Parathyroid adenoma (tissue), 2 donors: ENCODE data around the gene FAM110C.

Source experiments
- H2AFZ ChIP-seq: fragments of 300-600 bp; sonication (generic); one replicate; pipeline ENCODE4 v1.7.0; 2017; ENCODE audit warnings: antibody characterized with exemption, mild to moderate bottlenecking
- H3K27ac ChIP-seq: fragments of 300-600 bp; sonication (generic); one replicate; pipeline ENCODE4 v1.7.0; 2017
- H3K27me3 ChIP-seq: fragments of 300-600 bp; sonication (generic); one replicate; pipeline ENCODE4 v1.7.0; 2017; ENCODE audit warnings: low read length; ENCODE audit not compliant: control insufficient read depth, insufficient read depth
- H3K36me3 ChIP-seq: fragments of 300-600 bp; sonication (generic); one replicate; pipeline ENCODE4 v1.7.0; 2017; ENCODE audit warnings: low read length; ENCODE audit not compliant: control insufficient read depth, insufficient read depth
- H3K4me1 ChIP-seq: fragments of 300-600 bp; sonication (generic); one replicate; pipeline ENCODE4 v1.7.0; 2017; ENCODE audit warnings: control low read depth
- H3K4me2 ChIP-seq: fragments of 300-600 bp; sonication (generic); one replicate; pipeline ENCODE4 v1.7.0; 2017; ENCODE audit warnings: low read length
- H3K4me3 ChIP-seq: fragments of 300-600 bp; sonication (generic); one replicate; pipeline ENCODE4 v1.7.0; 2017; ENCODE audit warnings: low read depth, low read length
- H3K79me2 ChIP-seq: fragments of 300-600 bp; sonication (generic); one replicate; pipeline ENCODE4 v1.7.0; 2017; ENCODE audit warnings: control low read depth
- H3K9ac ChIP-seq: fragments of 300-600 bp; sonication (generic); one replicate; pipeline ENCODE4 v1.7.0; 2017; ENCODE audit warnings: mild to moderate bottlenecking
- H3K9me3 ChIP-seq: fragments of 300-600 bp; sonication (generic); one replicate; pipeline ENCODE4 v1.7.0; 2017; ENCODE audit warnings: low read length; ENCODE audit not compliant: control insufficient read depth
- TF ChIP-seq, protein P1 (sequence below): fragments of 300-600 bp; sonication (generic); IDR thresholded peaks from one replicate; pipeline ENCODE4 v1.7.0; 2017; ENCODE audit warnings: antibody characterized with exemption, mild to moderate bottlenecking
- donor health status: primary hyperparathyroidism.

Gene FAM110C

DNA sequence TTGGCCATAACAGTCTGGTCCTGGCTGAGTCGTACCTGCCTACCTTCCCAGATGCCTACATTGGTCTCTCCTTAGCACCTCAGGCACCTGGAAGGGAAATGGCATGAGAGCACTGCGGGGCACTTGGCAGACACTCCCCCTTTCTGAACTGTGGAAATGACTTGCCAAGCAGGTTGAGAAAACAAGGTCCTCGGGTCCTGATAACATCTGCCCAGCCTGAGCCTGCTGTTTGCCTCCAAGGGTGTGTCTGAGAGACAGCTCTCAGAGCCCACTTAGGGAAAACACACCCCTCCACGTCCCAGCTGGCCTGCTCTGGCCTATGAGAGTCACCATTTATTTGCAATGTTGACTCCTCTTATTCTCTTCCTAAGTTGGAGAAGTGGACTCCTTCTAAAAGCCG is 10.5 kb downstream of the FAM110C start:
- Histone ChIP-seq H3K27ac (no peak overlapping the region), H3K4me2 (no peak overlapping the region), H3K9me3 (no peaks in the 10 kb centered on the region), H3K79me2 (no peaks in the 10 kb centered on the region), H3K9ac (no peak overlapping the region), H3K4me1 (peaks cover 15% of the 10 kb centered on the region), H3K27me3 (no peaks in the 10 kb centered on the region), H3K36me3 (no peaks in the 10 kb centered on the region), H3K4me3 (no peak overlapping the region), H2AFZ (peak overlapping the region; percentile 4)
- TF ChIP-seq, protein P1, sequence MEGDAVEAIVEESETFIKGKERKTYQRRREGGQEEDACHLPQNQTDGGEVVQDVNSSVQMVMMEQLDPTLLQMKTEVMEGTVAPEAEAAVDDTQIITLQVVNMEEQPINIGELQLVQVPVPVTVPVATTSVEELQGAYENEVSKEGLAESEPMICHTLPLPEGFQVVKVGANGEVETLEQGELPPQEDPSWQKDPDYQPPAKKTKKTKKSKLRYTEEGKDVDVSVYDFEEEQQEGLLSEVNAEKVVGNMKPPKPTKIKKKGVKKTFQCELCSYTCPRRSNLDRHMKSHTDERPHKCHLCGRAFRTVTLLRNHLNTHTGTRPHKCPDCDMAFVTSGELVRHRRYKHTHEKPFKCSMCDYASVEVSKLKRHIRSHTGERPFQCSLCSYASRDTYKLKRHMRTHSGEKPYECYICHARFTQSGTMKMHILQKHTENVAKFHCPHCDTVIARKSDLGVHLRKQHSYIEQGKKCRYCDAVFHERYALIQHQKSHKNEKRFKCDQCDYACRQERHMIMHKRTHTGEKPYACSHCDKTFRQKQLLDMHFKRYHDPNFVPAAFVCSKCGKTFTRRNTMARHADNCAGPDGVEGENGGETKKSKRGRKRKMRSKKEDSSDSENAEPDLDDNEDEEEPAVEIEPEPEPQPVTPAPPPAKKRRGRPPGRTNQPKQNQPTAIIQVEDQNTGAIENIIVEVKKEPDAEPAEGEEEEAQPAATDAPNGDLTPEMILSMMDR = no peak

DNA sequence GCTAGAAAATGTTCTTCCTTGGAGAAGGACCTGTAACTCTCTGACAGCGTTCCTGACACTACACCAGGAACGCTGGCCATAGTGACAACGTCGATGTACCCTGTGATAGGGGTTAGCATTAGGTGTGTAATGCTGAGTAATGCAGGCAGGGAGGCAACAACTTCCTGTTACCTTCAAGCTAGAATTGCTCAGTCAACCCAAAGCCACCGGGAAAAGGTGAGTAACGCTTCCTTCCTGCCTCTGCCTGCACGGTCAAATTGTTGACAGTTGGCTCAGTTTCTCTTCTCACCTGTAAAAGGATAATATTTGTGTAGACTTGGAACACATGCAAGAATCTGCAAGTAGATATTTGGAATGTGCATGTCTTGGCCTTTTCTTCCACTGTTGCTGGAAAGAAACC is 12.7 kb downstream of the FAM110C start:
- H3K79me2 ChIP-seq = no peaks in the 10 kb centered on the region
- no peak overlapping the region for H3K9ac ChIP-seq
- no peak overlapping the region for H3K4me2 ChIP-seq
- no peak overlapping the region for H3K4me3 ChIP-seq
- H2AFZ ChIP-seq = peak overlapping the region; percentile 25
- peaks cover 15% of the 10 kb centered on the region for H3K4me1 ChIP-seq
- TF ChIP-seq, protein P1 = no peak
- H3K27ac ChIP-seq = no peak overlapping the region
- no peaks in the 10 kb centered on the region for H3K27me3 ChIP-seq
- H3K9me3 ChIP-seq = no peaks in the 10 kb centered on the region
- no peaks in the 10 kb centered on the region for H3K36me3 ChIP-seq

DNA sequence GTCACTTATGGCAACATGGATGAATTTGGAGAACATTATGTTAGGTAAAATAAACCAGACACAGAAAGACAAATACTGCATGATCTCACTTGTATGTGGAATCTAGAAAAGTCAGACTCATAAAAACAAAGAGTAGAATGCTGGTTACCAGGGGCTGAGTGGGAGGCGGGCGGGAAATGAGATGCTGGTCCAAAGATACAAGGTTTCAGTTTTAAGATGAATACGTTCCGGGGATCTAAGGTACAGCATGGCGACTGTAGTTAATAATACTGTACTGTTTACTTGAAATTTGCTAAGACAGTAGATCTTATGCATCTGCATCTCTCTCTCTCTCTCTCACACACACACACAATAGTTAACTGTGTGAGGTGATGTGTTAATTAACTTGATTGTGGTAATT is 14.2 kb downstream of the FAM110C start:
- Histone ChIP-seq H3K27me3 (no peaks in the 10 kb centered on the region), H3K4me3 (no peak overlapping the region), H3K9ac (no peak overlapping the region), H3K4me2 (no peak overlapping the region), H3K4me1 (peaks cover 15% of the 10 kb centered on the region), H2AFZ (no peak overlapping the region), H3K36me3 (no peaks in the 10 kb centered on the region), H3K9me3 (no peaks in the 10 kb centered on the region), H3K27ac (no peak overlapping the region), H3K79me2 (no peaks in the 10 kb centered on the region)
- TF ChIP-seq, protein P1 = no peak

DNA sequence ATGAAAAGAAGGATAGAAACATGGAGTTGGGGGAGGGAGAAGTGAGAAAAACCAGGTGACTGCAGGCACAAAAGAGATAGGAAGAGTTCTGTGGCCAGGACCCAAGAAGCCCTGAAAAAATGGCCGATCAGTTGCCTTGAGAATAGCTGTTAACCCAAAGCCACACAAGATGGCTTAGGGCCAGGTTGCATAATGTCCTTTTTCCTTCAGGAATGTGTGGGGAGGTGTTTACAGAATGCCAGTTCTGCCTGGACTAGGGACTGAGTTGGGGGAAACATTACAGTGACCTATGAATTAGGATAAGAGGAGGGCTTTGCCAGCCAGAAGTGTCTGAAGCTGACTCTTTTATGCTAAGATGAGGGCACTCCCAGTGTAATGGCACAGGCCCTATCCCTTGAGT is 17.1 kb downstream of the FAM110C start:
- no peak overlapping the region for H3K4me3 ChIP-seq
- no peak overlapping the region for H3K9ac ChIP-seq
- H3K79me2 ChIP-seq = no peaks in the 10 kb centered on the region
- H3K27me3 ChIP-seq = no peaks in the 10 kb centered on the region
- no peak overlapping the region for H2AFZ ChIP-seq
- H3K4me1 ChIP-seq = peaks cover 7% of the 10 kb centered on the region
- no peak overlapping the region for H3K27ac ChIP-seq
- H3K4me2 ChIP-seq = no peak overlapping the region
- TF ChIP-seq, protein P1 = no peak
- H3K9me3 ChIP-seq = no peaks in the 10 kb centered on the region
- no peaks in the 10 kb centered on the region for H3K36me3 ChIP-seq

DNA sequence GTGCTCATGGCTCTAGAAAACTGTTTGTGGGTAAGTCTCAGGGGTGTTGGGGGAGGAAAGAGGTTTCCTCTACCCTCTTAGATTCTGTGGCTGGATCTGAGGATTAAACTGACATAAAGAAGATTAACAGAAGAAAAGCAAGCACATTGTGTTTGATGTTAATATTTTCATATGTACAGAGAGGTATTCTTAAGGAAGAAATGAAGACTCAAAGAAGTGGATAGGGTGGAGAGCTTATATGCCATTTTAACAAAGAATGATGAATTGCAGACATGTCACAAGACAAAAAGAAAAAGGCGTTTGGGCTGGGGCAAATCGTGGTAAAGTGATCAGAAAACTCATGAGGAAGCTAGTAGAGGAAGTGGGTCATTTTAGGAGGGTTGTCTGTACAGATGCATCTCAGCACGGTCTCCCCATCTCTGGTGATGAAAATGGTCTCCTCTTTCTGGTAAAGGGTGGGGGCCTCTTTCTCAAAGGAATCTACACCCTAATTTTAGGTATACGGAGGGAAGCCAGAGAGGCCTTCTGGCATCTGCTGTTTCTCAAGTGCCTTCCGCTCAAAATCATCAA is 17.8 kb downstream of the FAM110C start:
- no peaks in the 10 kb centered on the region for H3K79me2 ChIP-seq
- H3K27ac ChIP-seq = no peak overlapping the region
- no peak overlapping the region for H3K4me3 ChIP-seq
- no peaks in the 10 kb centered on the region for H3K27me3 ChIP-seq
- no peak overlapping the region for H3K4me2 ChIP-seq
- TF ChIP-seq, protein P1 = no peak
- no peak overlapping the region for H3K9ac ChIP-seq
- peaks cover 3% of the 10 kb centered on the region for H3K4me1 ChIP-seq
- no peaks in the 10 kb centered on the region for H3K36me3 ChIP-seq
- no peak overlapping the region for H2AFZ ChIP-seq
- no peaks in the 10 kb centered on the region for H3K9me3 ChIP-seq
